Measurements from ENCODE around the gene KRTAP5-5. TPM values are rescaled to one million over a fixed set of nuclear protein-coding genes. Genes with fewer than 3 reads are reported as not detected.
"Not testable (repeated sequence)": the region's sequence is repeated elsewhere in the genome, so short reads cannot be mapped to it uniquely, and the experiment has no call there.

The KRTAP5-5 gene, protein sequence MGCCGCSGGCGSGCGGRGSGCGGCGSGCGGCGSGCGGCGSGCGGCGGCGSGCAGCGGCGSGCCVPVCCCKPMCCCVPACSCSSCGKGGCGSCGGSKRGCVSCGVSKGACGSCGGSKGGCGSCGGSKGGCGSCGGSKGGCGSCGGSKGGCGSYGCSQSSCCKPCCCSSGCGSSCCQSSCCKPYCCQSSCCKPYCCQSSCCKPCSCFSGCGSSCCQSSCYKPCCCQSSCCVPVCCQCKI
- under 1 TPM in 1 of 4 donors, not detected in 3; 0.13 TPM for polyA plus RNA-seq (ENCODE audit: insufficient read length in 4 of 4)

DNA sequence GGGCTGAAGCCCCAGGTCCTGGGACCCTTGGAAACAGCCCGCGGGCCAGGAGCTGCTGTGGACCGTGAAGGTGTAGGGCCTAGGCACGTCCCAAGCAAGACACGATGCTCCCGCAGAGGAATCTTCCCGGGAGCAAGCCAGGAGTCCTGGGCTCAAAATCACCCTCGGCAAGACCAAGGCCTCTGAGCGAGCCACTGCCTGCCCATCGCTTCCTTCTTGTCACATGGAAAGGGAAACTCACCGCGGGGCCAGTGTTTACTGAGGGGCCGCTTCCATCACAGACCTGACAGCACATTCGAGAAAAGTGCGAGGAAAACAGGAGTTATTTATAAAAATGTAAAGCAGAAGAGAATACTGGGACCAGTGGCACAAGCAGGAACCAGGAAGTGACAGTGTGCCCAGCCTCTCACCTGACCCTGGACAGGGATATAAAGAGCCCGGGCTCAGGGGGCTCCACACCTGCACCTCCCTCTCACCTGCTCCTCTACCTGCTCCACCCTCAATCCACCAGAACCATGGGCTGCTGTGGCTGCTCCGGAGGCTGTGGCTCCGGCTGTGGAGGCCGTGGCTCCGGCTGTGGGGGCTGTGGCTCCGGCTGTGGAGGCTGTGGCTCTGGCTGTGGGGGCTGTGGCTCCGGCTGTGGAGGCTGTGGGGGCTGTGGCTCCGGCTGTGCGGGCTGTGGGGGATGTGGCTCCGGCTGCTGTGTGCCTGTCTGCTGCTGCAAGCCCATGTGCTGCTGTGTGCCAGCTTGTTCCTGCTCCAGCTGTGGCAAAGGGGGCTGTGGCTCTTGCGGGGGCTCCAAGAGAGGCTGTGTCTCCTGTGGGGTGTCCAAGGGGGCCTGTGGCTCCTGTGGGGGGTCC, at the start of gene KRTAP5-5:
Gene KRTAP5-5, plus strand, starts transcription at position 450 of the 860 bp plus-strand sequence. Its CDS starts 66 bp downstream, at position 516.
- no peak for DNase-seq (ENCODE audit: low read depth in 4 of 4, low spot score in 2 of 4)

DNA sequence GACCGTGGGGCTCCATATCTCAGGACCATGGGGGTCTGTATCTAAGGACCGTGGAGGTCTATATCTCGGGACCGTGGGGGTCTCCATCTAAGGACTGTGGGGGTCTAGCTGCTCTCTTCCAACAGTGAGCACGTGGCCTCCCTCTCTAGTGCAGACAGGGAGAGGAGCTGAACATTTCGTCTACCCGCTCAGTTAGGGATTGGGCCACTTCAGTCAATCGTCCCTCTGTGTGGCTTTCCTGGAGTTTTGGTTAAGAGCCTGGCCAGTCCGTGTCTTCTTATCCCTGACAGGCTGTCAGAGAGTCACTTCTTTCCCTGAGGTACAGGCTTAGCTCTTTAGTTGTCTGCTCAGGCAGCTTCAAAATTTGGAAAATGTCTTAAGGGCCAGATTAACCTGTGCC, 47.6 kb upstream of the KRTAP5-5 start:
- DNase-seq (ENCODE audit: low read depth in 4 of 4, low spot score in 2 of 4), result no peak

DNA sequence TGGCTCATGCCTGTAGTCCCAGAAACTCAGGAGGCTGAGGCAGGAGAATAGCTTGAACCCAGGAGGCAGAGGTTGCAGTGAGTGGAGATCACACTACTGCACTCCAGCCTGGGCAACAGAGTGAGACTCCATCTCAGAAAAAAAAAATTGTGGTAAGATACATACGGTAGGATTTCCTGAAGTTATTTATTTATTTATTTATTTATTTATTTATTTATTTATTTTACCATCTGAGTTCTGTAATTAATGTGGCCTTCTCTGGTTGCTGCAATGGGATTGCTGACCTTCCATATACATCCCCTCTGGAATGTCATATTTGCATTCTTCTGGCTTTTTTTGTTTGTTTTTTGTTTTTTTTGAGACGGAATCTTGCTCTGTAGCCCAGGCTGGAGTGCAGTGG, 46.7 kb upstream of the KRTAP5-5 start:
- DNase-seq (ENCODE audit: low read depth in 4 of 4, low spot score in 2 of 4), result not testable (repeated sequence)

DNA sequence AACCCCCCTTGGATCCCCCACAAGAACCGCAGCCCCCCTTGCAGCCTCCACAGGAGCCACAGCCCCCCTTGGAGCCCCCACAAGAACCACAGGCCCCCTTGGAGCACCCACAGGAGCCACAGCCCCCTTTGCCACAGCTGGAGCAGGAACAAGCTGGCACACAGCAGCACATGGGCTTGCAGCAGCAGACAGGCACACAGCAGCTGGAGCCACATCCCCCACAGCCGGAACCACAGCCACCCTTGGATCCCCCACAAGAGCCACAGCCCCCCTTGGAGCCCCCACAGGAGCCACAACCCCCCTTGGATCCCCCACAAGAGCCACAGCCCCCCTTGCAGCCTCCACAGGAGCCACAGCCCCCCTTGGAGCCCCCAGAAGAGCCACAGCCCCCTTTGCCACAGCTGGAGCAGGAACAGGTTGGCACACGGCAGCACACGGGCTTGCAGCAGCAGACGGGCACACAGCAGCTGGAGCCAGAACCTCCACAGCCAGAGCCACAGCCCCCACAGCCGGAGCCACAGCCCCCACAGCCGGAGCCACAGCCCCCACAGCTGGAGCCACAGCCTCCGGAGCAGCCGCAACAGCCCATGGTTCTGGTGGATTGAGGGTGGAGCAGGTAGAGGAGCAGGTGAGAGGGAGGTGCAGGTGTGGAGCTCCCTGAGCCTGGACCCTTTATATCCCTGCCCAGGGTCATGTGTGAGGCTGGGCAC, 44.8 kb upstream of the KRTAP5-5 start, which contains the start of gene KRTAP5-1:
Gene KRTAP5-1, minus strand, starts transcription at position 623 of the 710 bp plus-strand sequence. Its CDS starts 34 bp downstream, at position 589.
- not testable (repeated sequence) for DNase-seq (ENCODE audit: low read depth in 4 of 4, low spot score in 2 of 4)

DNA sequence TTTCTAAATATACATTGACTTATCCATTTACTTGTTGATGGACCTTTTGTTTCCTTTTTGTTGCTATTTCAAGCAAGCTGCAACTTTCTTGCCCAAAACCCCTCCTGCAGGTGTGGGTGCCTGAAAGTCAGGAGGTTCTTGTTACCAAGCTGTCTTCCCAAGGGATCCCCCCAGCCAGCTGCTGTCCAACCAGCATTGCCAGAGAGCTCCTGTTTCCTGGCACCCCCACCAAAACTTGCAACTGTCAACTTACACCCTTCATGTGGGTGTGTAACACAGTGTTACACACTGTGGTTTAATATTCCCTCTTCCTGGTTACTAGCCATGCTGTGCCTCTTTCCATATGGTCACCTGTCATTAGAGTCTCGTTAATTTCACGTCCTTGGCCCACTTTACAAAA, 42.9 kb upstream of the KRTAP5-5 start:
- no peak for DNase-seq (ENCODE audit: low read depth in 4 of 4, low spot score in 2 of 4)

DNA sequence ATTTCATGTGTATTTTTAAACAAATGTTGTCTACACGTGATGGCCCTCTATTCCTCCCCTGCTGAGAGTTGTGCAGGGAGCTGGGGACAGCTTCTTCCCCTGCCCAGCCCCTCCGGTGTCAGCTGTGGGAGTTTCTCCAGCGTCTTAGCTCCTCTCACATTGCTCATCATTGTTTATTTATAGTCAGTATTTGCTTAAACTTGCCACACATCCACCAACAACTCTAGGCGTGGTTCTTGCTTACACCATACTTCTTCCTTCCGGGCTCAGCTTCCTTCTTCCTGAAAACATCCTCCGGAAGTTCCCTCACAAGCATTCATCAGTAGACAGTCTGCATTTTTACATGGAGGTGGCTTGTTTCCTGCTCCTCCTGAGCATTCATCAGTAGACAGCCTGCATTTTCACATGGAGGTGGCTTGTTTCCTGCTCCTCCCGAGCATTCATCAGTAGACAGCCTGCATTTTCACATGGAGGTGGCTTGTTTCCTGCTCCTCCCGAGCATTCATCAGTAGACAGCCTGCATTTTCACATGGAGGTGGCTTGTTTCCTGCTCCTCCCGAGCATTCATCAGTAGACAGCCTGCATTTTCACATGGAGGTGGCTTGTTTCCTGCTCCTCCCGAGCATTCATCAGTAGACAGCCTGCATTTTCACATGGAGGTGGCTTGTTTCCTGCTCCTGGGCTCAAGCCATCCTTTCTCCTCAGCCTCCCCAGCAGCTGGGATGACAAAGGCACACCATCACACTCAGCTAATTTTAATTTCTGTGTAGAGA, 40.2 kb upstream of the KRTAP5-5 start:
- DNase-seq (ENCODE audit: low read depth in 4 of 4, low spot score in 2 of 4), result not testable (repeated sequence)

DNA sequence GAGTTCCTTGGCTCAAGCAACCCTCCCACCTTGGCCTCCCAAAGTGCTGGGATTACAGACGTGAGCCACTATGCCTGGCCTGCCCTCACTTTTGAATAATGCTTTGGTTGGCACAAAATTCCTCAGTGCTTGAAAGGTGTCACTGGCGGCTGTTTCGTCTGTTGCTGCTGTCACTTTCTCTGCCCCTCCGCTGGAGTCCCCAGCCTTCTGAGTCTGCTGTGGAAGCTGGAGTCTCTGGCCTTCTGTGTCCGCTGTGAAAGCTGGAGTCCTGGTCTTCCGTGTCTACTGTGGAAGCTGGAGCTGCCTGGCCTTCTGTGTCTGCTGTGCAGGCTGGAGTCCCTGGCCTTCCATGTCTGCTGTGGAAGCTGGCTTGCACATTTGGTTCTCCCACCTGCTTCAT, 39.6 kb upstream of the KRTAP5-5 start:
- no peak for DNase-seq (ENCODE audit: low read depth in 4 of 4, low spot score in 2 of 4)

DNA sequence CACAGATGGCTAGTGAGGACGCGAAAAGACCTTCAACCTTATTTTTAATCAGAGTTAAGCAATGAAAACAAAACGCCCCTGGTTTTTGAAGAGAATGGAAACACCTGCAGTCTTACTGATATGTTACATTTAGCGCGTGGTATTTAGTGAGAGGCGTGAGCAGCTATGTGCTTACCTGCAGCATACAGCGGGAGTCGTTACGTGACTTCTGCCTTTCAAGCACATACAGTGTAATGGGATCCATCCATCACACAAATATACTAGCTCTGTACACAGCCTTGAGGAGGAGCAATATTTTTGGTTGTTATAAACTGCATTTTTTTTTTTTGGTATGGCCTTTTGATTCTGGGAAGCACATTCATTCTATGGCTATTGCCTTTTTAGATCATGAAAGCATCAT, 36.9 kb upstream of the KRTAP5-5 start:
- DNase-seq (ENCODE audit: low read depth in 4 of 4, low spot score in 2 of 4), result no peak

DNA sequence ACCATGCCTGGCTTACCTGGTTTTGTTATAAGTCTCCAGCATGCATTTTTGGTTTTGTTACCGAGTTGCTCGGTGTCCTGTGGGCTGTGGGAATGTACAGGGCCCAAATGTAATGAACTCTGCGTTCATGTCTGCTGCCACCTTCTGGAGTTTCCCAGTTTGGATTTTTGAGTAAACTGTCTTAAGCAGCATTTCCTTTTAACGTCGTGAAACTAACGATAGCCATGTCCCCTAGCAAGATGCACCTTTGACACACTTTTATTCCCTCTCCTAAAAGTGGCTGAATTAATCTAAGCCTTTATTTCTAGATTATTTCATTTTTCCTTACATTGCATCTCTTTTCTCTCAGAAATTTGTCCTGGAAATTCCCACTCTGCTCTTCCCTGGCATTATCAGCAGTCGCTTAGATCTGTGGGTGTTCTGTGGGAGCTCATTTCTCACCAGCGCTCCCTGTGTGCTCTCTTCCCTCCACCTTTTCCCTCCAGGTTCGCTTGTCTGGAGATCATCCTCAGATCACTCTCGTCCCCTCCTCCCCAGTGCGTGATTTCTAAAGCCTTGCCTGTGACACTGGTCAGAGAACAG, 33.5 kb upstream of the KRTAP5-5 start:
- DNase-seq (ENCODE audit: low read depth in 4 of 4, low spot score in 2 of 4), result not testable (repeated sequence)

DNA sequence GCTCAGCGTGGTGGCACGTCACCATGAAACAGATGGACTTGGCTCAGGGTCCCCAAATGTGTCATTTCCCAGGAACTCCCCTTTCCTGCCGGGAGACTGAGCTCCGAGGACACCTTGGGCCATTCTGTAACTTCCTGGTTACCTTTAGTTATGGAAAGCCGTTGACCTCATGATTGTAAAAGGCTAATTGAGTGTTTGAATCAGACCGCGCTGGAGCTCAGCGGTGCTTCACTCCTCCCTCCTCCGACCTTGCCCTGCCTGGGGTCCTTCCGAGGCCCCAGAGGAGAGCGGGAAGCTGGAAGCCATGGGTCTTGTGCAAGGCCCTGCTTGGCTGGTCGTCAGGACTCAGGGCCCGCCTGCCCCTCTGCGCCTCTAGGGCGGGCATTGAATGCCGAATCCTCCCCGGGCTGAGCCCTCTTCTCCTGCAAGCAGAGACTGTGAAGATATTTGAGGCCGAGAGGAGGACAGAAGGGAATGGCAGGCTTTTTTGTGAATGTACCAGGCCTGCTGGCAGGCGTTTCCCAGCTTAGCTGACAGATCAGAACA, 32.9 kb upstream of the KRTAP5-5 start:
- not testable (repeated sequence) for DNase-seq (ENCODE audit: low read depth in 4 of 4, low spot score in 2 of 4)

DNA sequence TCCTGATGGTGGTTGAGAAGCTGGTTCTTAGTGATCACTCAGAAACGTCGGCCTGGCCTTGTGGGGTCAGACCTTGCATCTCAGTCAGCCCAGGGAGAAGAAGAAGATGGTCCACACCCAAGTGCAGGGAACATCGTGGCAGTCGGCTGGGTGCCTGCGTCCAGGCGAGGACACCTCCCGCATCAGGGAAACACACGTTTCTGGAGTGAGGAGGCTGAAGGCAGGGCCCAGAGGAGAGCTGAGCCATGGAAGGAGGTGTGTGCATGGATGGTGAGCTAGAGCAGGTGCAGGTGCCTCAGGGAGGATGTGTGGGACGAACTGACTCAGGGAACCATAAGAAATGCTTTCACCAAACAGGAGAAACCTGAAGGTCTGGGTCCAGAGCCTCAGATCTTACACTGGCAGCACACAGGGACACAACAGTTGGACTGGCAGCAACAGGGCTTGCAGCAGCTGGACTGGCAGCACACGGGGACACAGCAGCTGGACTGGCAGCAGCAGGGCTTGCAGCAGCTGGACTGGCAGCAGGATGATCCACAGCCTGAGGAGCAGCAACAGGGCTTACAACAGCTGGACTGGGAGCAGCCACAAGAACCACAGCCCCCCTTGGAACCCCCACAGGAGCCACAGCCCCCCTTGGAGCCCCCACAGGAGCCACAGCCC, 32.1 kb upstream of the KRTAP5-5 start:
- DNase-seq (ENCODE audit: low read depth in 4 of 4, low spot score in 2 of 4), result no peak

DNA sequence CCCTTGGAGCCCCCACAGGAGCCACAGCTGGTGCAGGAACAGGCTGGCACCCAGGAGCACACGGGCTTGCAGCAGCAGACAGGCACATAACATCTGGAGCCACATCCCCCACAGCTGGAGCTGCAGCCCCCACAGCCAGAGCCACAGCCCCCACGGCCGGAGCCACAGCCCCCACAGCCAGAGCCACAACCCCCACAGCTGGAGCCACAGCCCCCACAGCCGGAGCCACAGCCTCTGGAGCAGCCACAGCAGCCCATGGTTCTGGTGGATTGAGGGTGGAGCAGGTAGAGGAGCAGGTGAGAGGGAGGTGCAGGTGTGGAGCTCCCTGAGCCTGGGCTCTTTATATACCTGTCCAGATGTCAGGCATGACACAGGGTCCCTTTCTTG, 31.6 kb upstream of the KRTAP5-5 start, which contains the start of gene KRTAP5-2:
Gene KRTAP5-2, minus strand, starts transcription at position 301 of the 387 bp plus-strand sequence. Its CDS starts 44 bp downstream, at position 257.
- no peak for DNase-seq (ENCODE audit: low read depth in 4 of 4, low spot score in 2 of 4)

DNA sequence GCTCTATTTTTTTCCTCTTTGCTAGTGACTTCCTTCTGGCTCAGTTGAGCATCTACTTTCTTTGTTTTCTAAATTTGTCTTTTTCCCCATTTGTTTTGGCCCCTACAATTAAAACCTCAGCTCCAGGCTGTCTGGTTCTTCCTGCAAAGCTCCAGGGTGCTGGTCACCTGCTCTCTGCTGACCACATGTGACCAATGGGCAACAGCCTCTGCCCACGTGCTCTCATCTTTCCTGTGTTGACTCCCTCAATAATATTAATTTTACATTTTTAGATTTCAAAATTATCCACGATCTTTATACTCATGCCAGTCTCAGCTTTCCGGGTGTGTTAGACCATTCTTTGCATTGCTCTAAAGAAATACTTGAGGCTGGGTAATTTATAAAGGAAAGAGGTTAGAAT, 31.2 kb upstream of the KRTAP5-5 start:
- DNase-seq (ENCODE audit: low read depth in 4 of 4, low spot score in 2 of 4), result not testable (repeated sequence)

DNA sequence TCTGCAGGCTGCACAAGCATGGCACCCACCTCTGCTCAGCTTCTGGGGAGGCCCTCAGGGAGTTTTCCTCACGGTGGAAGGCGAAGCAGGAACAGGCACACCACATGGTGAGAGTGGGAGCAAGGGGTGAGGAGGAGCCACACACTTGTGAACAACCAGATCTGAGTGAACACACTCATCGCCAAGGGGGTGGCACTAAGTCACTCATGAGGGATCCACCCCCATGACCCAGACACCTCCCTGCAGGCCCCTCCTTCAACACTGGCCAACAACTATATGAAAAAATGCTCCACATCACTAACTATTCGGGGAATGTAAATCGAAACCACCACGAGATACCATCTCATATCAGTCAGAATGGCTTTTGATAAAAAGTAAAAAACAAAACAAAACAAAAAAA, 30.8 kb upstream of the KRTAP5-5 start:
- DNase-seq (ENCODE audit: low read depth in 4 of 4, low spot score in 2 of 4), result no peak

DNA sequence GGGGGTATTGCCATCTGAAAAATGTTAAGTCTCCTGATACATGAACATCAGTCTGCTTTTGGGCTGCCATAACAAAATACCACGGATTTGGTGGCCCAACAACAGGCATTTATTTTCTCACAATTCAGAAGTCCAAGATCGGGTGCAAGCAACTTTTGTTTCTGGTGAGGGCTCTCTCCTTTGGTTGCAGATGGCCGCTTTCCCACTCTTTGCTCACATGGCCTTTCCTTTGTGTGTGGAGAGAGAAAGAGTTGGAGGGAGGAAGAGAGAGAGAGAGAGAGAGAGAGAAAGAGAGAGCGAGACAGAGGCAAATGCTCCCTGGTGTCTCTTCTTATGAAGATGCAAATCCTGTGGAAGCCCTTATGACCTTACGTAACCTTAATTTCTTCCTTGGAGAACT, 28.9 kb upstream of the KRTAP5-5 start:
- DNase-seq (ENCODE audit: low read depth in 4 of 4, low spot score in 2 of 4), result no peak

DNA sequence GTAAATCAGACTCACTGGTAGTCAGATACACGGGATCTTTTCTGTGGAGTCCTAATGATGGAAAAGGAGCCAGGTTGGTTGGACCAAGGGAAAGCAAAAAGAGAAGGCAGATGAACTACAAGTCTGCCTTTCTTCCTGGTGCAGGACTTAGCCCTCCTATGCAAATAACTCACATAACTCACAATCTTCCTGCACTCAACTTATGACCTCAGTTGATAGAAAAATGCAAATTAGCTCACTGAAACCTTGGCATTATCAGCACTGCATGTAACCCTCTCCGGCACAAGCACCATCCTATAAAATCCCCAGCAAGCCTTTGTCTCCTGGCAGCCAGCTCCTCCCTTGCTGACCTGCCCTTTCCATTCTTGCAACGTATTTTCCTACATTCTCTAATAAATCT, 27.9 kb upstream of the KRTAP5-5 start:
- DNase-seq (ENCODE audit: low read depth in 4 of 4, low spot score in 2 of 4), result not testable (repeated sequence)

DNA sequence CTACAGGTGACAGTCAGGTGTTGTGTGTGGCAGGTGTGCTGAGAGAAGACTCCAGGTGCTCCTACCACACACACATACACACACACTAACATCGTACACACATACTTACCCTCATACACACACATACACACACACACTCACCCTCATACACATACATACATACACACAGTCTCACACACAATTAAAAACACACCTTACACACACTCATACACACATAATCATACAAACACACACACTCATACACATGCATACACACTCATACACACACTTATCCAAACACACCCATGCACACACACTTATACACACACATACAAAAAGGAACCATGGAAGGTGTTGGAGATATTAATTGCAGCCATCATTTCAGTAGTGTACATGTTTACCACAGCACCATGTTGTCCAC, 25.9 kb upstream of the KRTAP5-5 start:
- no peak for DNase-seq (ENCODE audit: low read depth in 4 of 4, low spot score in 2 of 4)

DNA sequence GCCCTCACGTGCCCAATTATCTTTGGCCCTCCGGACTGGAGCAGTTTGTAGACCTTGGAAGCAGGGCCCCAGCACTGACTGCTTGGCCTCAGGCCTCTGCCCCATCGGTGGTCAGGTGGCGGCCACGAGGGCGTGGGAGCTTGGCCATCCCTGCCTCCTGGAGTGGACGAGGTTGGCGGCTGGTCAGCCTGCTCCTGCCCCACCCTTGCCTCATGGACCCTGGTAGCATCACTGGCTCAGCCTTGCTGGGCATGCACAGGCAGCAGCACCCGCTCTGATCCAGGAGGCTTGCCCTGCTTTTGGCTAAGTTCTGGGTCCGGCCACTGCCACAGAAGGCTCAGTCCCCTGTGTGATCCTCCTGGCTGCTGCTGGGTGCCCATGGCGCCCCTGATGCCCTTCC, 25.4 kb upstream of the KRTAP5-5 start:
- no peak for DNase-seq (ENCODE audit: low read depth in 4 of 4, low spot score in 2 of 4)

DNA sequence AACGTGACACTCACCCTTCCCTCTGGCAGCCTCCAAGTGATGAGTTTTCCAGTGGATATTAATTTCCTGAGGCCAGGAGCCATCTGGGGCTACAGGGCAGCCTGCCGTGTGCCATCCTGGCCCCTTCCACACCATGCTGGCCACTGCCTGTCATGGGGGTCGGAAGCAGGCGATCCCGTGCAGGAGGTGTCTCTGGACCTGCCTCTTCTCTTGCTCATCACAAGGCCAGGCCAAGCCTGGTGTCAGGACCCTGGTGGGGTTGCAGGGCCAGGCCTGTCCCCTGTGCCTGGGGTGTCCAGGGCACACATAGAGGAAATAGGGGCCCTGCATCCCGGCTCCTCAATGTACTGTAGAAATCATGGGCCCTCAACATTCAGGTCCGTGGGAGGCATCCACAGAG, 24.9 kb upstream of the KRTAP5-5 start:
- DNase-seq (ENCODE audit: low read depth in 4 of 4, low spot score in 2 of 4), result no peak

Measured in left renal cortex interstitium (tissue), 4 donors.